Calu3 (cell line): ENCODE results near the gene RIN3. TPM values are rescaled to one million over a fixed set of nuclear protein-coding genes. Genes with fewer than 3 reads are reported as not detected.
"Not testable (repeated sequence)": the region's sequence is repeated elsewhere in the genome, so short reads cannot be mapped to it uniquely, and the experiment has no call there.

ENCODE experiments used
- BruUV-seq: library from RNA; stranded (reverse); fragments of 400-500 nt; replicated peaks from 2 replicates; lab custom pipeline; 2021; lab: Mats Ljungman, UMichigan
- CTCF ChIA-PET: fragments of 300-600 bp; sonication (Branson Sonifier 250); formaldehyde crosslinking; loops from one replicate; lab custom pipeline; 2022; ENCODE audit warnings: antibody characterized with exemption; lab: Charles Lee
- DNase-seq: peaks from one replicate; pipeline ENCODE4 v3.0.0; 2022
- H3K27ac Mint-ChIP-seq: one replicate; pipeline ENCODE4 v1.8.0; 2022; ENCODE audit warnings: mixed read lengths; ENCODE audit not compliant: unreplicated experiment
- H3K27me3 Mint-ChIP-seq: one replicate; pipeline ENCODE4 v1.8.0; 2022; ENCODE audit warnings: mixed read lengths; ENCODE audit not compliant: unreplicated experiment
- H3K36me3 Mint-ChIP-seq: one replicate; pipeline ENCODE4 v1.8.0; 2022; ENCODE audit warnings: mild to moderate bottlenecking, moderate library complexity, mixed read lengths; ENCODE audit not compliant: insufficient read depth, unreplicated experiment
- H3K4me1 Mint-ChIP-seq: one replicate; pipeline ENCODE4 v1.8.0; 2022; ENCODE audit warnings: mild to moderate bottlenecking, low read depth, mixed read lengths; ENCODE audit not compliant: unreplicated experiment
- H3K4me3 Mint-ChIP-seq: one replicate; pipeline ENCODE4 v1.8.0; 2022; ENCODE audit warnings: mild to moderate bottlenecking, low read depth, moderate library complexity, mixed read lengths; ENCODE audit not compliant: unreplicated experiment
- H3K9me3 Mint-ChIP-seq: one replicate; pipeline ENCODE4 v1.8.0; 2022; ENCODE audit warnings: low read depth, mixed read lengths; ENCODE audit not compliant: unreplicated experiment
- CTCF ChIP-seq: fragments of 200-600 bp; IDR thresholded peaks from one replicate; pipeline ENCODE4 v1.8.0; 2022; ENCODE audit warnings: antibody characterized with exemption; ENCODE audit not compliant: unreplicated experiment
- intact Hi-C: fragments of 100-400 bp; cut with micrococcal nuclease; formaldehyde crosslinking; loops from one replicate; pipeline ENCODE4 v1.10.0; 2022; ENCODE audit not compliant: unreplicated experiment
- total RNA-seq: library from RNA; stranded (reverse); gene quantifications from 2 replicates; pipeline ENCODE4 v1.2.3, GENCODE V29; 2022

Gene RIN3
- total RNA-seq, 1 experiment from 2014 or later: 13.8 TPM

DNA sequence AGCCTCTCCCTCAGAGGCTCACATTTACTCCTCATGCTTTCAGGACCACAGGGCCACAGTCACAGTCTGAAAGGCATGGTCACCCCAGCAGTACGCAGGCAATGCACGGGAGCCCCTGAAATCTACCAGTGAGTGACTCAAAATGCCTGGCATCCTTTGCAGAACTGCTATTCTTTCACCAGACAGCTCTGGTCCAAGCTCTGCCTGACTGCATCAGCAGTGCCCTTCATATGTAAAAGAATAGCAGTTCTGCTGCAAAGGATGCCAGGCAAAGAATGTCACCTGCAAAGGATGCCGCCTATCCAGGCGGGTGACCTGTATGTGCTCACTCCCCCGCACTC lies 196.4 kb downstream of the RIN3 start:
- no peak overlapping the region for H3K27ac Mint-ChIP-seq
- H3K36me3 Mint-ChIP-seq: peaks cover 21% of the 10 kb centered on the region
- H3K4me1 Mint-ChIP-seq: no peaks in the 10 kb centered on the region
- no peaks in the 10 kb centered on the region for H3K9me3 Mint-ChIP-seq
- TF ChIP-seq CTCF: no peak
- no peaks in the 10 kb centered on the region for H3K27me3 Mint-ChIP-seq
- no peak for DNase-seq
- no peak overlapping the region for H3K4me3 Mint-ChIP-seq
- intact Hi-C loops: no loop called here
- no TSS peak for BruUV-seq
- CTCF ChIA-PET: interaction anchor here (0.5 kb wide), 1 partner anchor 19 kb away, joined by 6 read pairs; no protein-coding TSS in a partner anchor

DNA sequence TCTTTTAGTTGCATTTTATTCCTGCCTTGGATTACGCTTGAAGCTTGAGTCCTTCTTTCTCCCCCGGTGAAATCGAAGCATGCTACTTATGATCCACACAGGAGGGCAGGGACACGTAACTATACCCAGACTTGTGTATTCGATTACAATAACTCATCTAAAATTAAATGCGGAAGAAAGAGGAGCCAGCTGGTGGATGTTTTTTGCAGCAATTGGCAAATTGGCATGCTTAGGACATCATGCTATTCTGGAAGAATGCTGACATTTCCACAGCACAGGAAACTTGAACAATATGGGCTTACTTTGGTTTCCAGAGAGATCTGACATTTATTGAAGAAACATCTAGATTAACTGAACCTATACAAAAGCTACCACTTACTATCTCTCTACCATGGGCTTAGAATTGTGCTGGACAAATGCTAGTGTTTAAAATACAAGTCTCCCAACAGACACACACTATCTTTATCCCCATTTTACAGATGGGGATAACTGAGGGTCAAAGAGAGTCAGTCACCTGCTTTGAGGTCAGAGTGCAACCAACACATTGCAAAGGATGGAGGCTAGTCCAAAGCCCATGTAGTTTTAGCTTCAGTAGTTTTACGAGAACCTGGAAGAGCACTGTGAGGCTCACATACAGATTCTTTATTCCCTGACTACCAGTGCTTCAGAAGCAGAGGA lies 198.5 kb downstream of the RIN3 start:
- CTCF ChIA-PET: interaction anchor here (0.8 kb wide), 1 partner anchor 22 kb away, joined by 3 read pairs; no protein-coding TSS in a partner anchor
- Mint-ChIP-seq H3K4me3 (no peak overlapping the region), H3K27ac (no peak overlapping the region), H3K27me3 (no peaks in the 10 kb centered on the region), H3K9me3 (no peaks in the 10 kb centered on the region), H3K36me3 (peaks cover 17% of the 10 kb centered on the region), H3K4me1 (no peaks in the 10 kb centered on the region)
- TF ChIP-seq CTCF: no peak
- intact Hi-C loops: no loop called here
- no peak for DNase-seq
- no TSS peak for BruUV-seq

- BruUV-seq: no TSS peak
- intact Hi-C loops: no loop called here
- no peaks in the 10 kb centered on the region for H3K27me3 Mint-ChIP-seq
- H3K36me3 Mint-ChIP-seq: peaks cover 17% of the 10 kb centered on the region
- no peak for TF ChIP-seq CTCF
- no peaks in the 10 kb centered on the region for H3K9me3 Mint-ChIP-seq
- H3K4me3 Mint-ChIP-seq: no peak overlapping the region
- no peak for DNase-seq
- H3K4me1 Mint-ChIP-seq: no peaks in the 10 kb centered on the region
- CTCF ChIA-PET: interaction anchor here (0.8 kb wide), 1 partner anchor 23 kb away, joined by 3 read pairs; no protein-coding TSS in a partner anchor
- H3K27ac Mint-ChIP-seq: no peak overlapping the region
These were observed 199.1 kb downstream of the RIN3 start for GRCh38 chr14:92712654-92713051.

DNA sequence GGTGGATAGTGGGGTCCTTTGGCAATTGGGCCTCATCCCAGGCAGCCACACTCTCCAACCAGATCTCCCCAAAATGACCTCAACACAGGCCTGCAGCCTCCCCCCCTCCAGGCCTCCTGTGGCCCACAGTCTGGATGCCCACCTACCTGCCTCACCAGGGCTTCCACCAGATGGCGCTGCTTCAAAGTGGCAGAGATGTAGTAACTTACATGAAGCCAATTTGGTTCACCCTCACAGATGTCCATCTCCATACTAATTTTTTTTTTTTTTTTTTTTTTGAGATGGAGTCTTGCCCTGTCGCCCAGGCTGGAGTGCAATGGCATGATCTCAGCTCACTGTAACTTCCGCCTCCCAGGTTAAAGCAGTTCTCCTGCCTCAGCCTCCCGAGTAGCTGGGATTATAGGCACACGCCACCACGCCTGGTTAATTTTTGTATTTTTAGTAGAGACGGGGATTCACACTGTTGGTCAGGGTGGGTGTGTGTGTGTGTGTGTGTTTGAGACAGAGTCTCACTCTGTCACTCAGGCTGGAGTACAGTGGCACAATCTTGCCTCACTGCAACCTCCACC lies 201.2 kb downstream of the RIN3 start:
- DNase-seq: peak; percentile 86
- not testable (repeated sequence) for H3K27me3 Mint-ChIP-seq, H3K9me3 Mint-ChIP-seq, H3K27ac Mint-ChIP-seq, H3K4me3 Mint-ChIP-seq, BruUV-seq, H3K4me1 Mint-ChIP-seq
- peaks cover 13% of the 10 kb centered on the region for H3K36me3 Mint-ChIP-seq
- TF ChIP-seq CTCF: peak; percentile 83
- CTCF ChIA-PET: interaction anchor here (0.7 to 1.4 kb wide), 4 partner anchors 34 to 71 kb away, joined by 4 to 5 read pairs (median 4); no protein-coding TSS in a partner anchor
- intact Hi-C loops: loop anchor here (1.0 kb wide), 1 partner anchor 68 kb away; no protein-coding TSS in a partner anchor
